ENCODE measurements around the gene TNNT1.
A peak's percentile ranks its signal among the peaks of the same experiment; 100 is the strongest.
"Not testable (repeated sequence)": the region's sequence is repeated elsewhere in the genome, so short reads cannot be mapped to it uniquely, and the experiment has no call there.

The TNNT1 gene

GRCh38 chr19:55116232-55116858 lies 32.7 kb downstream of the TNNT1 start:
- H3K4me3 ChIP-seq (ENCODE audit: low read length) = peak overlapping the region; percentile 79
- no peak for TF ChIP-seq ZNF274 (IDR thresholded peaks at IDR 0.05; ENCODE audit: low read depth, low read length)

- H3K4me3 ChIP-seq (ENCODE audit: low read length) = peak overlapping the region; percentile 79
- no peak for TF ChIP-seq ZNF274 (IDR thresholded peaks at IDR 0.05; ENCODE audit: low read depth, low read length)
Measured at GRCh38 chr19:55115446-55116065, 33.5 kb downstream of the TNNT1 start.

- no peak for TF ChIP-seq ZNF274 (IDR thresholded peaks at IDR 0.05; ENCODE audit: low read depth, low read length)
- H3K4me3 ChIP-seq (ENCODE audit: low read length) = no peak overlapping the region
Measured at GRCh38 chr19:55114566-55115145, 34.4 kb downstream of the TNNT1 start.

- no peak overlapping the region for H3K4me3 ChIP-seq (ENCODE audit: low read length)
- TF ChIP-seq ZNF274 (IDR thresholded peaks at IDR 0.05; ENCODE audit: low read depth, low read length) = no peak
Measured at GRCh38 chr19:55113570-55114039, 35.4 kb downstream of the TNNT1 start.

- TF ChIP-seq ZNF274 (IDR thresholded peaks at IDR 0.05; ENCODE audit: low read depth, low read length) = no peak
- H3K4me3 ChIP-seq (ENCODE audit: low read length) = no peak overlapping the region
Measured at GRCh38 chr19:55112777-55113569, 36.0 kb downstream of the TNNT1 start.

GRCh38 chr19:55112246-55112776 lies 36.7 kb downstream of the TNNT1 start:
- no peak for TF ChIP-seq ZNF274 (IDR thresholded peaks at IDR 0.05; ENCODE audit: low read depth, low read length)
- no peak overlapping the region for H3K4me3 ChIP-seq (ENCODE audit: low read length)

GRCh38 chr19:55111238-55111831 lies 37.7 kb downstream of the TNNT1 start:
- TF ChIP-seq ZNF274 (IDR thresholded peaks at IDR 0.05; ENCODE audit: low read depth, low read length) = no peak
- H3K4me3 ChIP-seq (ENCODE audit: low read length) = no peak overlapping the region

GRCh38 chr19:55109527-55110291 lies 39.3 kb downstream of the TNNT1 start:
- no peak overlapping the region for H3K4me3 ChIP-seq (ENCODE audit: low read length)
- no peak for TF ChIP-seq ZNF274 (IDR thresholded peaks at IDR 0.05; ENCODE audit: low read depth, low read length)

- not testable (repeated sequence) for H3K4me3 ChIP-seq (ENCODE audit: low read length)
Measured at GRCh38 chr19:55107252-55107651, 41.8 kb downstream of the TNNT1 start.

- TF ChIP-seq ZNF274 (IDR thresholded peaks at IDR 0.05; ENCODE audit: low read depth, low read length) = no peak
- H3K4me3 ChIP-seq (ENCODE audit: low read length) = no peak overlapping the region
Measured at GRCh38 chr19:55106591-55106990, 42.4 kb downstream of the TNNT1 start.

GRCh38 chr19:55105237-55105636 lies 43.8 kb downstream of the TNNT1 start:
- no peak overlapping the region for H3K4me3 ChIP-seq (ENCODE audit: low read length)
- no peak for TF ChIP-seq ZNF274 (IDR thresholded peaks at IDR 0.05; ENCODE audit: low read depth, low read length)

GRCh38 chr19:55103190-55103589 lies 45.8 kb downstream of the TNNT1 start:
- H3K4me3 ChIP-seq (ENCODE audit: low read length) = no peak overlapping the region
- no peak for TF ChIP-seq ZNF274 (IDR thresholded peaks at IDR 0.05; ENCODE audit: low read depth, low read length)

GRCh38 chr19:55101261-55101660 lies 47.7 kb downstream of the TNNT1 start:
- no peak overlapping the region for H3K4me3 ChIP-seq (ENCODE audit: low read length)
- TF ChIP-seq ZNF274 (IDR thresholded peaks at IDR 0.05; ENCODE audit: low read depth, low read length) = no peak

All from GM08714 (cell line).